Measurements from ENCODE around the gene PEA15. TPM values are rescaled to one million over a fixed set of nuclear protein-coding genes. Genes with fewer than 3 reads are reported as not detected.

PEA15 gene
- total RNA-seq, 3 donors from 2014 or later (not counting 1 experiment from before 2014, with no cell fraction given) = 25.3 to 27.9 (median 25.5) TPM

DNA sequence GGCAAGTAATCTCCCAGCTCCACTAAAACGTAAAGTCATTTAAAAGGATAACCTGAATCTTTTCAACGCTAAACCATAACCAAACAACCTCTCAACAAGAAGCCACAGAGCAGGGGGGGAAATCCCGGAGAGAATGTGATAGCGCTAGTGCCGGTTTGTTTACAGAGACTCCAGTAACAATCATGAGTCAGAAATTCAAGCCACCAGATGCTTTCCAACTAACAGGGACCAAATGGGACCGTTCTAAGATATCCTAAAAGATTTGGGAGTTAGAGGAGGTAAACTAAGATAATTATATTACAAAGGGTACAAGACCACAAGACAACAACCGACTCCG is 56.3 kb downstream of the PEA15 start:
- intact Hi-C loops (cut with micrococcal nuclease) = loop anchor here (5.0 kb wide), 1 partner anchor 339 kb away; no protein-coding TSS in a partner anchor

DNA sequence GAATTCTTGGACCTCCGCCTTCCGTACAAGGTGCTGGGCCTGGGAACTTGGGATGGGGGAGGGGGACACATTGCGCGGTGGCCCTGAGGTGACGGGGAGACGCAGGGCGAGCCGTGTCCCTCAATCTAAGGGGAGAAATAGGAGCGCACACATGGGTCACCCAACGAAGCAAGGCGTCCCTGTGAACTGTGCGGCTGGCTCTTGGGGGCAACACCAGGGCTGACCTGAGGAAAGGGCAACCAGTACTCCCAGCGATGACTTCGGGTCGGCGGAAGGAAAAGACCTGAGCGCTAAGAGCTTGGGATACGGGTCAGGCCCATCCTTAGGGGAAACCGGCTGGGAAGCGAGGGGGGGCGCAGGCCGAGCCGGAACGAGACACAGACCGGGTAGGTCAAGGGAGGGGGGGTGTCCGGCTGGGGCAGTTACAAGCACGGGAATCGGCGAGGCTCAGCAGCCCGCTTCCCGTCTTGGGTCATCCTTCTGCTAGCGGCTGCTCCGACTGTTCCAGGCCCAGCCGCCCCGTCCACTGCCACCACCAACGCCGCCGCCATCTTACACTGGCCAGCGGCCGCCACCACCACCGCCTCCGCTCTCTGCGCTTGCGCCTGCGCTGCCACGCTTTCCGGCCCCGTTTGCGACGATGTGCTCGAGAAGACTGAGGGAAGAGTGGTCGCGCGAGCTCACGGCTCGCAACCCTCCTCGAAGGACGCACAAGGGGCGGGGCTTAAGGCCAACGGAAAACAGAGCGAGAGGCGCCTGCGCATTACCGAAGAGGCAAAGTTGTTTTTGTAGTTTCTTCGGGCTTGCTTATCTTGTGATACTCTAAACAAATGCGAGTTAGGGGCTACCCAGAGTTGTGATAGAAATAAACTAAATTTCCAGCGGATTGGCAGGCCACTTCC is 57.0 kb downstream of the PEA15 start, which contains the start of gene DCAF8:
Gene DCAF8, minus strand, starts transcription at position 657 of the 902 bp plus-strand sequence. CDS start 18,541 bp downstream, outside the sequence.
- DNase-seq (peak; percentile 98 to 99), ATAC-seq (peak; percentile 84 to 97 (median 91))
- intact Hi-C loops (cut with micrococcal nuclease) = loop anchor here (1.0 to 5.0 kb wide), 2 partner anchors 23 to 340 kb away; partner anchors contain the start of gene PEX19
- H3K9me3 ChIP-seq (ENCODE audit: control insufficient read depth, insufficient read depth, low read length) = no peaks in the 10 kb centered on the region
- Mint-ChIP-seq H3K4me1 (peaks cover 18 to 35% of the 10 kb centered on the region in 2 donors), H3K27ac (peak within 1 kb of the TSS; percentile 99 to 100), H3K36me3 (no peaks in the 10 kb centered on the region), H3K27me3 (ENCODE audit: low read depth in 2 of 2) (peaks cover 0 to under 1% of the 10 kb centered on the region in 2 donors), H3K9me3 (no peaks in the 10 kb centered on the region), H3K4me3 (peak within 1 kb of the TSS; percentile 100)
- 0% methylated on average over 67 of the region's 67 CpGs for WGBS (ENCODE audit: insufficient coverage)
- no peaks in the 10 kb centered on the region for H3K27me3 ChIP-seq (ENCODE audit: control insufficient read depth, insufficient read depth, low read length)
- peaks cover 14% of the 10 kb centered on the region for H3K4me1 ChIP-seq (ENCODE audit: control insufficient read depth, insufficient read depth, low read length)
- H3K27ac ChIP-seq (ENCODE audit: low read length) = peak within 1 kb of the TSS; percentile 95
- H3K36me3 ChIP-seq (ENCODE audit: control insufficient read depth, insufficient read depth, low read length) = peaks cover 1% of the 10 kb centered on the region
- TF ChIP-seq, protein P1, sequence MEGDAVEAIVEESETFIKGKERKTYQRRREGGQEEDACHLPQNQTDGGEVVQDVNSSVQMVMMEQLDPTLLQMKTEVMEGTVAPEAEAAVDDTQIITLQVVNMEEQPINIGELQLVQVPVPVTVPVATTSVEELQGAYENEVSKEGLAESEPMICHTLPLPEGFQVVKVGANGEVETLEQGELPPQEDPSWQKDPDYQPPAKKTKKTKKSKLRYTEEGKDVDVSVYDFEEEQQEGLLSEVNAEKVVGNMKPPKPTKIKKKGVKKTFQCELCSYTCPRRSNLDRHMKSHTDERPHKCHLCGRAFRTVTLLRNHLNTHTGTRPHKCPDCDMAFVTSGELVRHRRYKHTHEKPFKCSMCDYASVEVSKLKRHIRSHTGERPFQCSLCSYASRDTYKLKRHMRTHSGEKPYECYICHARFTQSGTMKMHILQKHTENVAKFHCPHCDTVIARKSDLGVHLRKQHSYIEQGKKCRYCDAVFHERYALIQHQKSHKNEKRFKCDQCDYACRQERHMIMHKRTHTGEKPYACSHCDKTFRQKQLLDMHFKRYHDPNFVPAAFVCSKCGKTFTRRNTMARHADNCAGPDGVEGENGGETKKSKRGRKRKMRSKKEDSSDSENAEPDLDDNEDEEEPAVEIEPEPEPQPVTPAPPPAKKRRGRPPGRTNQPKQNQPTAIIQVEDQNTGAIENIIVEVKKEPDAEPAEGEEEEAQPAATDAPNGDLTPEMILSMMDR (IDR thresholded peaks at IDR 0.05) = no peak
- peak within 1 kb of the TSS; percentile 91 for H3K4me3 ChIP-seq (ENCODE audit: low read length)

More for the DNA sequence above, 56.3 kb downstream of the PEA15 start:
- WGBS (ENCODE audit: insufficient coverage) = 0% methylated on average over 7 of the region's 8 CpGs
- peaks cover 18 to 35% of the 10 kb centered on the region in 2 donors for H3K4me1 Mint-ChIP-seq
- DNase-seq = peak; percentile 63 to 92
- peaks cover 2% of the 10 kb centered on the region for H3K36me3 ChIP-seq (ENCODE audit: control insufficient read depth, insufficient read depth, low read length)
- H3K27ac Mint-ChIP-seq = peak overlapping the region; percentile 99 to 100
- TF ChIP-seq, protein P1 (IDR thresholded peaks at IDR 0.05) = no peak
- H3K27me3 Mint-ChIP-seq (ENCODE audit: low read depth in 2 of 2) = no peaks in the 10 kb centered on the region
- H3K27ac ChIP-seq (ENCODE audit: low read length) = peak overlapping the region; percentile 95
- H3K9me3 Mint-ChIP-seq = no peaks in the 10 kb centered on the region
- H3K4me1 ChIP-seq (ENCODE audit: control insufficient read depth, insufficient read depth, low read length) = peaks cover 14% of the 10 kb centered on the region
- H3K4me3 Mint-ChIP-seq = peak overlapping the region; percentile 100
- H3K4me3 ChIP-seq (ENCODE audit: low read length) = peak overlapping the region; percentile 91
- ATAC-seq = peak; percentile 59 to 70 (median 62)
- H3K9me3 ChIP-seq (ENCODE audit: control insufficient read depth, insufficient read depth, low read length) = no peaks in the 10 kb centered on the region
- H3K36me3 Mint-ChIP-seq = no peaks in the 10 kb centered on the region
- H3K27me3 ChIP-seq (ENCODE audit: control insufficient read depth, insufficient read depth, low read length) = no peaks in the 10 kb centered on the region

DNA sequence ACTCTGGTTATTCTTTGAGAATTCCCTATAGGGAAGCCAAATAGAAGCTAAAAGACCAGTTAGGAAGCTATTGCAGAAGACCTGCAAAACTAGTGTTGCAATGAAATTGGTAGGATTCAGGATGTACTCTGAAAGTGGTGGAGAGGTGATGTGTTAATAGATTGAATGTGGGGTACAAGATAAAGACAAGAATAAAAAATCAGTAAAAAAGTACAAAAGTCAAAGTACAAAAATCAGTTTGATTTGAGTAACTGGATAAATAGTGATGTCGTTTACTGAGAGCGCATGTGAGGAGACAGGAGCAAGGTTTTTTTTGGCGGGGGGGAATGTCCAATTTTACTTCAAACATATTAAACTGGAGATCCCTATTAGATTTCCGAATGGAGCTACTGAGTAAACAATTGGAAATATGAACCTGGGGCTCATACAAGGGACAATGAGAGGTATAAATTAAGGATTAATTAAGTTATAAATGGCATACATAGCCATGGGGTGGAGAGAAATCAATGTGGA is 59.7 kb downstream of the PEA15 start:
- Histone ChIP-seq H3K4me1 (ENCODE audit: control insufficient read depth, insufficient read depth, low read length) (peaks cover 14% of the 10 kb centered on the region), H3K27me3 (ENCODE audit: control insufficient read depth, insufficient read depth, low read length) (no peaks in the 10 kb centered on the region), H3K9me3 (ENCODE audit: control insufficient read depth, insufficient read depth, low read length) (no peaks in the 10 kb centered on the region), H3K36me3 (ENCODE audit: control insufficient read depth, insufficient read depth, low read length) (no peaks in the 10 kb centered on the region), H3K27ac (ENCODE audit: low read length) (no peak overlapping the region), H3K4me3 (ENCODE audit: low read length) (no peak overlapping the region)
- WGBS (ENCODE audit: insufficient coverage) = 100% methylated on average over 4 of the region's 4 CpGs
- Mint-ChIP-seq H3K4me3 (no peak overlapping the region), H3K27me3 (ENCODE audit: low read depth in 2 of 2) (peaks cover 0 to 4% of the 10 kb centered on the region in 2 donors), H3K36me3 (no peaks in the 10 kb centered on the region), H3K27ac (no peak overlapping the region), H3K4me1 (peaks cover 18 to 23% of the 10 kb centered on the region in 2 donors), H3K9me3 (no peaks in the 10 kb centered on the region)
- ATAC-seq = no peak
- no peak for DNase-seq
- intact Hi-C loops (cut with micrococcal nuclease) = loop anchor here (5.0 kb wide), 1 partner anchor 343 kb away; no protein-coding TSS in a partner anchor
- TF ChIP-seq, protein P1 (IDR thresholded peaks at IDR 0.05) = no peak

Other genes starting within 250 kb of the PEA15 start
- gene PIGM, start 173.4 kb upstream of the PEA15 start, total RNA-seq = 1 to 10 TPM; 3.8 to 5.1 (median 3.9) TPM
- not detected for gene KCNJ10, start 135.2 kb upstream of the PEA15 start, total RNA-seq
- not detected for gene KCNJ9, start 123.8 kb upstream of the PEA15 start, total RNA-seq
- gene IGSF8, start 106.8 kb upstream of the PEA15 start, total RNA-seq = 10 to 100 TPM; 26.3 to 35.3 (median 32.1) TPM
- not detected for gene ATP1A2, start 89.6 kb upstream of the PEA15 start, total RNA-seq
- not detected for gene ATP1A4, start 53.8 kb upstream of the PEA15 start, total RNA-seq
- not detected for gene CASQ1, start 14.8 kb upstream of the PEA15 start, total RNA-seq
- gene DCAF8, start 57.2 kb downstream of the PEA15 start, total RNA-seq = 100 to 1,000 TPM; 189 to 201 (median 189) TPM
- 10 to 100 TPM; 41.5 to 48.8 (median 47.8) TPM for gene PEX19, start 79.7 kb downstream of the PEA15 start, total RNA-seq
- 100 to 1,000 TPM; 140 to 167 (median 148) TPM for gene COPA, start 137.9 kb downstream of the PEA15 start, total RNA-seq
- gene NCSTN, start 138.0 kb downstream of the PEA15 start, total RNA-seq = 100 to 1,000 TPM; 104 to 140 (median 110) TPM
- under 1 TPM in 2 of 3 donors, not detected in 1; 0.13 to 0.16 TPM for gene NHLH1, start 161.7 kb downstream of the PEA15 start, total RNA-seq
- under 1 TPM in 1 of 3 donors, not detected in 2; 0.08 TPM for gene VANGL2, start 195.2 kb downstream of the PEA15 start, total RNA-seq

Data from natural killer cell (primary cell).